Measurements from ENCODE around the gene CDADC1. TPM values are rescaled to one million over a fixed set of nuclear protein-coding genes. Genes with fewer than 3 reads are reported as not detected.

The CDADC1 gene
- total and polyA plus RNA-seq, 2 experiments from 2014 or later = 1.3 to 9.3 TPM

GRCh38 chr13:49220036-49220855 lies 27.5 kb upstream of the CDADC1 start, which contains the start of gene MLNR:
TSS of gene MLNR (plus strand) at chr13:49220338. CDS start at chr13:49220338, 0 bp downstream.
- Histone ChIP-seq H3K79me2 (replicated peaks; ENCODE audit: insufficient read depth) (no peaks in the 10 kb centered on the region), H3K27ac (ENCODE audit: low read depth) (no peak within 1 kb of the TSS), H3K4me1 (ENCODE audit: insufficient read depth) (peaks cover 7% of the 10 kb centered on the region), H3K9me2 (ENCODE audit: insufficient read depth) (no peaks in the 10 kb centered on the region), H3K4me2 (peak within 1 kb of the TSS; percentile 88), H3F3A (replicated peaks; ENCODE audit: low read depth) (peaks cover 7% of the 10 kb centered on the region), H3K27me3 (ENCODE audit: insufficient read depth) (peaks cover 93% of the 10 kb centered on the region), H3K4me3 (peak within 1 kb of the TSS; percentile 57), H3K36me3 (ENCODE audit: insufficient read depth) (no peaks in the 10 kb centered on the region), H4K20me1 (replicated peaks; ENCODE audit: insufficient read depth) (no peaks in the 10 kb centered on the region), H2AFZ (peak within 1 kb of the TSS; percentile 98)
- H3K9me3 Mint-ChIP-seq = peaks cover 9% of the 10 kb centered on the region; the same call in 2 of the 3 replicates
- peaks cover 28% of the 10 kb centered on the region for H3K4me1 Mint-ChIP-seq
- peak within 1 kb of the TSS; percentile 75 for H3K4me3 Mint-ChIP-seq
- peak; percentile 71 for ATAC-seq
- peak; percentile 76 for DNase-seq (ENCODE audit: low spot score)
- peaks cover 77% of the 10 kb centered on the region for H3K27me3 Mint-ChIP-seq (ENCODE audit: insufficient read depth, low read depth, poor library complexity)
- no peaks in the 10 kb centered on the region; the same call in 2 of the 3 replicates for H3K36me3 Mint-ChIP-seq (ENCODE audit: low read depth)
- H3K27ac Mint-ChIP-seq = no peak within 1 kb of the TSS
- peak; percentile 2 for TF ChIP-seq EZH2 (IDR thresholded peaks at IDR 0.05; ENCODE audit: low read depth, unreplicated experiment)
- TF ChIP-seq ZNF114 (CRISPR knock-in tag; IDR thresholded peaks at IDR 0.05) = no peak
- TF ChIP-seq STAT1 (IDR thresholded peaks at IDR 0.05; ENCODE audit: unreplicated experiment) = no peak
- TF ChIP-seq NANOG (IDR thresholded peaks at IDR 0.05; ENCODE audit: borderline replicate concordance) = no peak
- TF ChIP-seq REST (IDR thresholded peaks at IDR 0.05; ENCODE audit: unreplicated experiment) = no peak
- peak; percentile 17 to 50; a peak in 2 of 4 replicates for TF ChIP-seq CTCF (conservative IDR thresholded peaks at IDR 0.05; ENCODE audit: low read depth in 2 of 2)

- ATAC-seq (peak; percentile 18), DNase-seq (ENCODE audit: low spot score) (peak; percentile 57)
- no peak overlapping the region for H3K27ac ChIP-seq (ENCODE audit: low read depth)
- H3K9me2 ChIP-seq (ENCODE audit: insufficient read depth) = no peaks in the 10 kb centered on the region
- no peaks in the 10 kb centered on the region for H3K36me3 ChIP-seq (ENCODE audit: insufficient read depth)
- H3K9me3 Mint-ChIP-seq = peaks cover 9% of the 10 kb centered on the region; the same call in 2 of the 3 replicates
- peaks cover 6% of the 10 kb centered on the region; the same call in 1 of the 2 replicates for H3K4me1 ChIP-seq (ENCODE audit: insufficient read depth)
- peaks cover 72% of the 10 kb centered on the region for H3K27me3 Mint-ChIP-seq (ENCODE audit: insufficient read depth, low read depth, poor library complexity)
- peak; percentile 61 for TF ChIP-seq EZH2 (IDR thresholded peaks at IDR 0.05; ENCODE audit: low read depth, unreplicated experiment)
- TF ChIP-seq CREB1 (CRISPR knock-in tag; IDR thresholded peaks at IDR 0.05; ENCODE audit: low read depth) = no peak
- peak overlapping the region; percentile 57 for H3K4me3 ChIP-seq
- no peaks in the 10 kb centered on the region; the same call in 2 of the 3 replicates for H3K36me3 Mint-ChIP-seq (ENCODE audit: low read depth)
- peaks cover 26% of the 10 kb centered on the region for H3K4me1 Mint-ChIP-seq
- peaks cover 7% of the 10 kb centered on the region for H3F3A ChIP-seq (replicated peaks; ENCODE audit: low read depth)
- H3K4me3 Mint-ChIP-seq = peak overlapping the region; percentile 67
- no peaks in the 10 kb centered on the region for H4K20me1 ChIP-seq (replicated peaks; ENCODE audit: insufficient read depth)
- H3K27ac Mint-ChIP-seq = no peak overlapping the region
- peak overlapping the region; percentile 93 for H2AFZ ChIP-seq
- H3K4me2 ChIP-seq = peak overlapping the region; percentile 88
- H3K79me2 ChIP-seq (replicated peaks; ENCODE audit: insufficient read depth) = no peaks in the 10 kb centered on the region
- H3K27me3 ChIP-seq (ENCODE audit: insufficient read depth) = peaks cover 91% of the 10 kb centered on the region
These were observed 26.7 kb upstream of the CDADC1 start for GRCh38 chr13:49220856-49221589.
